Chondrocyte (in vitro differentiated cells): Measurements from ENCODE around the gene TMEM132D. TPM values are rescaled to one million over a fixed set of nuclear protein-coding genes. Genes with fewer than 3 reads are reported as not detected.

ENCODE experiments used
- DNase-seq: peaks from one replicate; pipeline ENCODE4 v3.0.0; 2021; ENCODE audit warnings: mixed read lengths, low spot score
- H3K27ac Mint-ChIP-seq: one replicate; pipeline ENCODE4 v1.8.0; 2021; ENCODE audit warnings: mild to moderate bottlenecking, moderate library complexity, mixed read lengths; ENCODE audit not compliant: unreplicated experiment
- H3K27me3 Mint-ChIP-seq: 2 replicates; pipeline ENCODE4 v1.8.0; 2021; ENCODE audit warnings: low read depth, mixed read lengths
- H3K36me3 Mint-ChIP-seq: 2 replicates; pipeline ENCODE4 v1.8.0; 2021; ENCODE audit warnings: low read depth, mixed read lengths
- H3K4me1 Mint-ChIP-seq: 2 replicates; pipeline ENCODE4 v1.8.0; 2021; ENCODE audit warnings: low read depth, mild to moderate bottlenecking, mixed read lengths
- H3K4me3 Mint-ChIP-seq: one replicate; pipeline ENCODE4 v1.8.0; 2021; ENCODE audit warnings: mild to moderate bottlenecking, moderate library complexity, mixed read lengths; ENCODE audit not compliant: unreplicated experiment
- H3K9me3 Mint-ChIP-seq: 2 replicates; pipeline ENCODE4 v1.8.0; 2021; ENCODE audit warnings: low read depth, mixed read lengths
- CTCF ChIP-seq: fragments of 200-600 bp; sonication (generic); IDR thresholded peaks from 2 replicates; pipeline ENCODE4 v1.5.0; 2021; ENCODE audit warnings: antibody characterized with exemption, mild to moderate bottlenecking, moderate library complexity
- total RNA-seq: library from RNA; stranded (reverse); gene quantifications from 3 replicates; pipeline ENCODE4 v1.2.1, GENCODE V29; 2021

The TMEM132D gene
- total RNA-seq, 1 donor from 2014 or later: 3.1 TPM

DNA sequence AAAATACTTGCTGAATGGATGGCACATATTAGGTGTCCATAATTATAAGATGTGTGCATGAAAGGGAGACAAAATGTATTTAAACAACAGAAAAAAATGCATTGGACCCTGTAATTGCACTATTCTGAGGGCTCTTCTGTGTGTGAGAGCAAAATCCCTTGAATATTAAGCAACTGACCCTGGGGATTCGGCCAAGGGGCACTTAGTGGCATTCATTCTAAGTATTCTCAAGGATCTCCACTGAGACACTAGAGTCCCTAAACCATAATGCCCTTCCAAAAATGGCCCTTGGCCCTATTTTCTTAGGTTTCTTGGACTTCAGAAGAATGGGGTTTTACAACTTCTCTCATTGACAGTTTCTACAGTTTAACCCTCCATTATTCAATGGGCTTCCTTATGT is 662.0 kb downstream of the TMEM132D start:
- no peak overlapping the region for H3K27ac Mint-ChIP-seq
- DNase-seq: no peak
- no peaks in the 10 kb centered on the region for H3K27me3 Mint-ChIP-seq
- H3K9me3 Mint-ChIP-seq: peaks cover 32% of the 10 kb centered on the region
- no peaks in the 10 kb centered on the region for H3K4me1 Mint-ChIP-seq
- H3K4me3 Mint-ChIP-seq: no peak overlapping the region
- TF ChIP-seq CTCF: no peak
- no peaks in the 10 kb centered on the region for H3K36me3 Mint-ChIP-seq

- no peak for TF ChIP-seq CTCF
- H3K27ac Mint-ChIP-seq: no peak overlapping the region
- no peaks in the 10 kb centered on the region for H3K36me3 Mint-ChIP-seq
- peaks cover 24% of the 10 kb centered on the region for H3K9me3 Mint-ChIP-seq
- H3K4me1 Mint-ChIP-seq: no peaks in the 10 kb centered on the region
- no peak overlapping the region for H3K4me3 Mint-ChIP-seq
- DNase-seq: no peak
- no peaks in the 10 kb centered on the region for H3K27me3 Mint-ChIP-seq
Measured at GRCh38 chr12:129237881-129238280, 665.9 kb downstream of the TMEM132D start.

DNA sequence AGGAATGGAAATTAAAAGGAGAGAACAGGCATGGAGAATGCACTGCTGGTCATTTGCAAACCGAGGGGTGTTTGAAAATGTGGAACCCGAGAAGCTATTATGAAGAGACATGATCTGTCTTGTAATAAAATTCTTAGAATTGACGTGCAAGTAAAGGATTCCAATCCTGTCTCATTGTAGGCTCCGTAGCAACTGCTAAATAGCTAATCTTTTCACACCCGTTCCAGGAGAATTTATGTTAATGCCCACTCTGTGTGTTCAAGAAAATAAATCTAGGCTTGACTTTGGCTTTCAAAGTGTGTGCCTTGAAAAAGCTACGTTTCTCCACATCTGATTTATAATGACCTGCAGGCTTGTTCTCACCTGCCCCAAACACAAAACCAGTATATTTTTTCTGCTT is 669.6 kb downstream of the TMEM132D start:
- Mint-ChIP-seq H3K4me3 (no peak overlapping the region), H3K9me3 (peaks cover 8% of the 10 kb centered on the region), H3K36me3 (no peaks in the 10 kb centered on the region), H3K4me1 (no peaks in the 10 kb centered on the region), H3K27ac (no peak overlapping the region), H3K27me3 (no peaks in the 10 kb centered on the region)
- no peak for DNase-seq
- TF ChIP-seq CTCF: no peak

DNA sequence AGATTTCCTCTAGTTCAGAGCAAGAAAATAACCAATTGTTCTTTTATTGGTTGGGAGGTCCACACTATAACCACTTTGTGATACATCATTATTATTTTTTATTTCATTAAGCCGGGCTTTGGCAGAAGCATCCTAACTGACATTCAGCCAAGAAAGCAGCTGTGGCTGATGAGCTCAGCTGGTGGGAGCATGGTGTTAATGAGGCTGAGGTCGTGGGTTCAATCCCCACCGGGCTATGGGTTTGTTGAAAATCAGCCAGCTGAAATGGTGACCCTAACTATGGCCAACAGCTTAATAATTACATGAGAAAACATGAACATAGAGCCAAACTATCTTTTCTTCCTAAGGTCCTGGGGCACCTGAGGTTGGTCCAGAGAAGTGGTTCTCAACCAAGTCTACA is 672.3 kb downstream of the TMEM132D start:
- no peaks in the 10 kb centered on the region for H3K27me3 Mint-ChIP-seq
- H3K36me3 Mint-ChIP-seq: no peaks in the 10 kb centered on the region
- H3K4me3 Mint-ChIP-seq: no peak overlapping the region
- H3K9me3 Mint-ChIP-seq: peaks cover 7% of the 10 kb centered on the region
- no peak for DNase-seq
- no peaks in the 10 kb centered on the region for H3K4me1 Mint-ChIP-seq
- no peak overlapping the region for H3K27ac Mint-ChIP-seq
- no peak for TF ChIP-seq CTCF

DNA sequence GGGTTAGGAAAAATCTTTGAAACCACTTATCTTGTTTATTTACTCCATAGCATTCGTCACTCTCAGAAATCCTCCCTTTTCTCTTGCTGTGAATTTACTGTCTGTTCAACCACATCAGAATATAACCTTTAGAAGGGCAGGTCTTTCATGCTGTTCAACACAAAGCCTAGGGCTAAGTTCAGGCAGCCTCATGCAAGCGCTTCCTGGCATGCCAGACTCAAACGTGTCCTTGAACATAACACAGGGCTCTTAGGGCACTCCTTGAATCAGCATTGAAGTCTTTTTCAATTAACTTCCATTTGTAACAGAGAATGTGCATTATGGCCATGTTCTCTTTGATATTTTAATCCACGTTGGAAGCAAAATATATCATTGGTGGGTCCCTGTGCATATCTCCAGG is 672.8 kb downstream of the TMEM132D start:
- H3K27ac Mint-ChIP-seq: no peak overlapping the region
- no peaks in the 10 kb centered on the region for H3K4me1 Mint-ChIP-seq
- H3K4me3 Mint-ChIP-seq: no peak overlapping the region
- no peaks in the 10 kb centered on the region for H3K27me3 Mint-ChIP-seq
- no peak for DNase-seq
- H3K9me3 Mint-ChIP-seq: peaks cover 7% of the 10 kb centered on the region
- no peaks in the 10 kb centered on the region for H3K36me3 Mint-ChIP-seq
- no peak for TF ChIP-seq CTCF
